ENCODE measurements around the gene BCLAF3. TPM values are rescaled to one million over a fixed set of nuclear protein-coding genes. Genes with fewer than 3 reads are reported as not detected.

Gene BCLAF3
- total RNA-seq, 1 experiment from 2014 or later: 8.3 TPM

GRCh38 chrX:19968276-19968675 is 22.6 kb downstream of the BCLAF3 start:
- DNase-seq (ENCODE audit: low spot score): no peak

- no peak for DNase-seq (ENCODE audit: low spot score)
Observed at GRCh38 chrX:19966056-19966455, 24.8 kb downstream of the BCLAF3 start.

- peak; percentile 60 for DNase-seq (ENCODE audit: low spot score)
Observed at GRCh38 chrX:19964017-19964710, 26.7 kb downstream of the BCLAF3 start.

GRCh38 chrX:19960913-19961312 is 29.9 kb downstream of the BCLAF3 start:
- no peak for DNase-seq (ENCODE audit: low spot score)

GRCh38 chrX:19958552-19959486 is 32.0 kb downstream of the BCLAF3 start:
- peak; percentile 22 for DNase-seq (ENCODE audit: low spot score)

GRCh38 chrX:19956923-19957322 is 33.9 kb downstream of the BCLAF3 start:
- no peak for DNase-seq (ENCODE audit: low spot score)

GRCh38 chrX:19956306-19956705 is 34.6 kb downstream of the BCLAF3 start:
- no peak for DNase-seq (ENCODE audit: low spot score)

- no peak for DNase-seq (ENCODE audit: low spot score)
Observed at GRCh38 chrX:19955306-19955705, 35.6 kb downstream of the BCLAF3 start.

DNA sequence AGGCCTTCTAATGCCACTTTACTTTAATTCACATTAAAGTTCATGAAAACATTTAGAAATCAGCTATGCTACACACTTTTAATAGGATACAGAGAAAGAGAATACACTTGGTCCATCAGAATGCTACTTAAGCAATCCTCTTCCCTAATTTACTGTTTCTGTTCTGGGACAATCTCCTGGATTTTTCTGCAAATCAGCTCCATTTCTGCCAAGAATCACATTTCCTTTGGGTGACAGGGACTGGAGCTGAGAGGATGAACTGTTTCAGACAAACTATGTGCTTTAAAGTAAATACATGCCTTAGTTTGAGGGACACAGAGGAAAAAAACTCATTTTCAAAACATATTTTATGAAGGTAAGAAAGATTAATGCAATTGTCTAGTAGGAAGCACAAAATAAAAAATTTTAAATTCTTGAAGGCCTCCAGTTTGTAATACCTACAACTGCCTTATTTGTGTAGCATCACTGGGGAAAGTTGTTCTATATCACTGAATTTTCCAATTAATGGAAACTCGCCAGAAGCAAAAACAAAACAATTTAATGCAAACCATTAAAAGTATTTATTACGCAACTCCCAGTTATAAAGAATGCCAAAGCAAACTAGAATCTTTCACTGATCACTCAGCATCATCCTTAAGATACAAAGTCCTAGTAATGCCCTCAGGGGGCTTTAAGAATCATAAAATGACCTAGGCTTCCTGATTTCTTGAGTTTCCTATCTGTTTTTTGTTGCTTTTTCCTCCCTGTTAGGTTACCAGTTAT is 36.3 kb downstream of the BCLAF3 start:
- DNase-seq (ENCODE audit: low spot score): no peak

DNA sequence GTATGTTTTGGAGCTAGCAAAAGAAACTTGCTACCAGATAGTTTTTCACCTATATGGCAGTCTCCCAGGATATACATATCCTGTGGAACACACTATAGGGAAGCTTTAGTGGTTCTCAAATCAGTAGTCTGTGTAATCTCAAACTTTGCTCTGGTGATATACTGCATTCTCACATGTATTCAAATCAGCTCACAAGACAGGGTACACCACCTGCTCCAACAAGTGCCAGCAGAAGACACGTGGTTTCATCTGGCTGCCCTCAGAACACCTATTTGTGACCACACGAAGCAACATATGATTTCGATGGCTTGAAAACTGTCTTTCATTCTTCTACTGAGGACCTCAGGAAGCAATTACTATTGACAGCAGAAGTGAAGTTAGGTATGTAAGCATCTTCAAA is 37.7 kb downstream of the BCLAF3 start:
- DNase-seq (ENCODE audit: low spot score): no peak

DNA sequence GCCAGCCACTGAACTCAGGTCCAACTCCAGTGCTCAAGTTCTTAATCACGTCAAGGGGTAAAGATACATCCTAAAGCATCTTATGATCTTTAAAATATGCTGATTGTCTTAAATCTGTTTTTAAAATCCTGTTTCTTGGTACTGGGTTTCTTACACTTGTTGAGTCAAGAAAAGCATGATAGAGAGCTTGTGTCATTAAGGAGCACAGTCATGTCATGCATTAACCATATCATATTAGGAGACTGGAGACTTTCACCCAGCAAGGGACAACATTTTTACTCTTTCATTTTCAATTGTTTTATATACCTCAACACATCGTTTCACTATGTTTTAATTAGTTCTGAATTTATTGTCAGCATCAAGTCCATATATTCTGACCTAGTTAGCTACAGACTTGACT is 41.5 kb downstream of the BCLAF3 start:
- DNase-seq (ENCODE audit: low spot score): no peak

DNA sequence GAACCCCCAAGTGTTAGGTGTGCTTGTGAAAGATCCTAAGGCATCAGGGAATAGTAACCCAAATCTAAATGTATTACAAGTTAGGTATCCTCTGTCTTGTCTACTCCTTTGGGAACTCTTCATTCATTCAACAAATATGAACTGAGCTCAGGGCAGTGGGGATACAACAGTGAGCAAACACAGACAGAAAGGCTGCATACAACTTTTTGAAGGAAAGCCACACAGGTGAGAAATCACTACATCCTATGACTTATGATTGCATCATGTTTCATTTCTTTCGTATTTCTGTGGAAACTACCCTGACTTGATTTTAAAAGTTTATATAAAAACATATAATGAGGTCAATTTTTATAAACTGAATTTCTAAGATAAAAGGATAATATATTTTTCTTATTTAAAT is 43.2 kb downstream of the BCLAF3 start:
- DNase-seq (ENCODE audit: low spot score): no peak

Other genes with a start within 250 kb of the BCLAF3 start
- gene SH3KBP1, start 103.5 kb downstream of the BCLAF3 start, total RNA-seq (2014; rRNA removed; shearing (Covaris generic)): 48.2 and 60.9 TPM in 2 replicates
- 0.03 TPM in 1 of 2 replicates, not detected in the other for gene MAP7D2, start 125.8 kb upstream of the BCLAF3 start, total RNA-seq (2014; rRNA removed; shearing (Covaris generic))
- gene EIF1AX, start 150.8 kb upstream of the BCLAF3 start, total RNA-seq (2014; rRNA removed; shearing (Covaris generic)): 100 and 129 TPM in 2 replicates

Data from A172 (cell line).